Vagina (tissue), 2 donors: ENCODE data around the gene GABARAPL1. TPM values are rescaled to one million over a fixed set of nuclear protein-coding genes. Genes with fewer than 3 reads are reported as not detected.

ENCODE experiments used
- DNase-seq, 2 donors: peaks; one replicate each; pipeline ENCODE4 v3.0.0-alpha.2; 2017; ENCODE audit errors: extremely low spot score in 2 of 2
- H3K27ac ChIP-seq: fragments of 200-600 bp; sonication (generic); one replicate; pipeline ENCODE4 v1.5.1; 2019
- H3K27me3 ChIP-seq: fragments of 200-600 bp; sonication (generic); one replicate; pipeline ENCODE4 v1.5.1; 2019
- H3K36me3 ChIP-seq, 2 donors: fragments of 200-600 bp; sonication (generic); one replicate each; pipeline ENCODE4 v1.5.1; 2017 to 2019
- H3K4me1 ChIP-seq: fragments of 200-600 bp; sonication (generic); one replicate; pipeline ENCODE4 v1.5.1; 2019
- H3K4me3 ChIP-seq, 2 donors: fragments of 200-600 bp; sonication (generic); 1 replicate in 1 of 2; 2 replicates in 1 of 2; pipeline ENCODE4 v1.5.1; 2016 to 2019
- H3K9me3 ChIP-seq: fragments of 200-600 bp; sonication (generic); one replicate; pipeline ENCODE4 v1.5.1; 2019
- CTCF ChIP-seq, 3 experiments: fragments of 450-650 bp in 2 of 3; fragments of 200-600 bp in 1 of 3; sonication (generic) in 1 of 3; IDR thresholded peaks; one replicate each; pipeline ENCODE4 v1.5.1; 2017 to 2019; ENCODE audit warnings: antibody characterized with exemption in 3 of 3, mild to moderate bottlenecking in 2 of 3, moderate library complexity in 2 of 3
- POLR2A ChIP-seq, 2 donors: fragments of 450-650 bp; IDR thresholded peaks; one replicate each; pipeline ENCODE4 v1.6.1; 2017; ENCODE audit warnings: antibody characterized with exemption in 2 of 2, mild to moderate bottlenecking in 2 of 2, moderate library complexity in 2 of 2
- POLR2AphosphoS5 ChIP-seq, 2 donors: sonication (generic); formaldehyde crosslinking; IDR thresholded peaks; one replicate each; pipeline ENCODE4 v1.9.0; 2017; ENCODE audit warnings: antibody characterized with exemption in 2 of 2, mild to moderate bottlenecking in 2 of 2, low read depth in 1 of 2; ENCODE audit not compliant: insufficient read depth in 1 of 2
- intact Hi-C: fragments of 100-400 bp; cut with DNase I; formaldehyde crosslinking; loops from one replicate; pipeline ENCODE4 v1.15.1; 2023
- total RNA-seq: library from RNA; depleted of rRNA; stranded (reverse); fragments of >200 nt; gene quantifications from one replicate; pipeline ENCODE4 v1.2.3, GENCODE V29; 2016

The GABARAPL1 gene
- total RNA-seq, 1 donor from 2014 or later = 90.6 TPM

GRCh38 chr12:10268037-10268436, 55.4 kb downstream of the GABARAPL1 start:
- no peaks in the 10 kb centered on the region for H3K9me3 ChIP-seq
- TF ChIP-seq CTCF (IDR thresholded peaks at IDR 0.05) = no peak
- intact Hi-C loops = no loop called here
- no peaks in the 10 kb centered on the region for H3K27me3 ChIP-seq
- no peak for DNase-seq
- no peaks in the 10 kb centered on the region for H3K36me3 ChIP-seq
- H3K4me1 ChIP-seq = no peaks in the 10 kb centered on the region
- no peak overlapping the region for H3K4me3 ChIP-seq
- no peak overlapping the region for H3K27ac ChIP-seq

DNA sequence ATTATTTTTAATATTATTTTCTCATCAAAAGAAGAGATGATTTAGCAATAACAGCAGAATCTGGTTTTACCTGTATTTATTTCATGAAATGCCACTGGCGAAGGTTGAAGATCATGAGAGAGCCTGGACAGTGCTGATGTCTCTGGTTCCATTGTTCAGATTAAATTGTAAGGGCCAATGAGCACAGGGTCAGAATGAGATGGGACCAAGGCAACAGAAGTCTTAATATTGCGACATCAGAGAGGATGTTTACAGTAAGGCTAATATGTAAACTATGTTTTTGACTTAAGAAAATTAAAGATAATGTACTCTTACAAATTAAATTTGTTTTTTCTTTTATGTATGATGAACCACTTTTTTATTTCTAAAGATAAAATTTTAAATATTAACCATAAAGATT, 59.8 kb downstream of the GABARAPL1 start:
- TF ChIP-seq POLR2A (IDR thresholded peaks at IDR 0.05) (no peak), POLR2AphosphoS5 (IDR thresholded peaks at IDR 0.05; ENCODE audit: insufficient read depth in 1 of 2, low read depth in 1 of 2) (no peak), CTCF (IDR thresholded peaks at IDR 0.05) (no peak)
- Histone ChIP-seq H3K4me3 (no peak overlapping the region), H3K27me3 (no peaks in the 10 kb centered on the region), H3K36me3 (no peaks in the 10 kb centered on the region), H3K9me3 (no peaks in the 10 kb centered on the region), H3K27ac (no peak overlapping the region), H3K4me1 (no peaks in the 10 kb centered on the region)
- intact Hi-C loops = no loop called here
- DNase-seq = no peak

Other genes with a start within 250 kb of the GABARAPL1 start
- gene CLEC12A, start 241.5 kb upstream of the GABARAPL1 start, total RNA-seq = not detected
- not detected for gene CLEC1B, start 213.8 kb upstream of the GABARAPL1 start, total RNA-seq
- gene CLEC12B, start 202.2 kb upstream of the GABARAPL1 start, total RNA-seq = not detected
- gene CLEC9A, start 182.2 kb upstream of the GABARAPL1 start, total RNA-seq = not detected
- gene CLEC1A, start 113.9 kb upstream of the GABARAPL1 start, total RNA-seq = 2.2 TPM
- gene CLEC7A, start 82.7 kb upstream of the GABARAPL1 start, total RNA-seq = 7.9 TPM
- gene OLR1, start 40.7 kb upstream of the GABARAPL1 start, total RNA-seq = not detected
- not detected for gene TMEM52B, start 33.8 kb upstream of the GABARAPL1 start, total RNA-seq
- 4.4 TPM for gene KLRD1, start 95.0 kb downstream of the GABARAPL1 start, total RNA-seq
- gene KLRK1, start 177.2 kb downstream of the GABARAPL1 start, total RNA-seq = 12.8 TPM
- gene KLRC4, start 196.9 kb downstream of the GABARAPL1 start, total RNA-seq = not detected
- gene KLRC3, start 207.7 kb downstream of the GABARAPL1 start, total RNA-seq = not detected
- gene KLRC2, start 223.1 kb downstream of the GABARAPL1 start, total RNA-seq = 1.5 TPM
- gene KLRC1, start 240.5 kb downstream of the GABARAPL1 start, total RNA-seq = 1.5 TPM